LNCaP clone FGC (cell line): ENCODE data around the gene PATE2.

ENCODE experiments used
- DNase-seq: peaks from one replicate; pipeline ENCODE4 v3.0.0-alpha.2; 2011; ENCODE audit warnings: low read depth
- H3K4me3 ChIP-seq: 2 replicates; pipeline ENCODE4 v1.5.1; 2011; ENCODE audit warnings: mild to moderate bottlenecking, low read depth, low read length, control low read depth
- TF ChIP-seq, protein P1 (sequence below): IDR thresholded peaks from 2 replicates; pipeline ENCODE4 v1.5.1; 2012; ENCODE audit warnings: mild to moderate bottlenecking; ENCODE audit not compliant: control insufficient read depth, insufficient read depth; ENCODE audit errors: extremely low read depth

The PATE2 gene

DNA sequence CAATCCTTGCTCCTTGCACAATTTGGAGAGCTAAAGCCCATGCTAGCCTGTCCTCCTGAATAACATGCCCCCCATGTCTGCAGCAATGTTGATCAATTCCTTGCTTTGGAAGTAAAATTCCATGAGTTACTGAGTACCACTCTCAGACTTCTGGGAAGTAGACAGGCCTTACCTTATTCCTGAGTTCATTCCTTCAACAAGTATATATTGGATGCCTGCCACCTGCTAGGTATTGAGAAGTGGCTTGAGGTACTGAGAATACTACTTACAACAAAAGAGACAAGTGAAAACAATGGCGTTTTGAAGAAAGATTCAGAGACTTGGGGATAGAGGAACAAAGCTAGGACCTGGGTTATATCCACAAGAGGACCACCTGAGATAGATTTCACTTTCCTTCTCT, 12.4 kb downstream of the PATE2 start:
- TF ChIP-seq, protein P1, sequence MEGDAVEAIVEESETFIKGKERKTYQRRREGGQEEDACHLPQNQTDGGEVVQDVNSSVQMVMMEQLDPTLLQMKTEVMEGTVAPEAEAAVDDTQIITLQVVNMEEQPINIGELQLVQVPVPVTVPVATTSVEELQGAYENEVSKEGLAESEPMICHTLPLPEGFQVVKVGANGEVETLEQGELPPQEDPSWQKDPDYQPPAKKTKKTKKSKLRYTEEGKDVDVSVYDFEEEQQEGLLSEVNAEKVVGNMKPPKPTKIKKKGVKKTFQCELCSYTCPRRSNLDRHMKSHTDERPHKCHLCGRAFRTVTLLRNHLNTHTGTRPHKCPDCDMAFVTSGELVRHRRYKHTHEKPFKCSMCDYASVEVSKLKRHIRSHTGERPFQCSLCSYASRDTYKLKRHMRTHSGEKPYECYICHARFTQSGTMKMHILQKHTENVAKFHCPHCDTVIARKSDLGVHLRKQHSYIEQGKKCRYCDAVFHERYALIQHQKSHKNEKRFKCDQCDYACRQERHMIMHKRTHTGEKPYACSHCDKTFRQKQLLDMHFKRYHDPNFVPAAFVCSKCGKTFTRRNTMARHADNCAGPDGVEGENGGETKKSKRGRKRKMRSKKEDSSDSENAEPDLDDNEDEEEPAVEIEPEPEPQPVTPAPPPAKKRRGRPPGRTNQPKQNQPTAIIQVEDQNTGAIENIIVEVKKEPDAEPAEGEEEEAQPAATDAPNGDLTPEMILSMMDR: no peak
- no peak overlapping the region for H3K4me3 ChIP-seq
- DNase-seq: no peak

- DNase-seq: no peak
- TF ChIP-seq, protein P1: no peak
- no peak overlapping the region for H3K4me3 ChIP-seq
Measured at GRCh38 chr11:125763483-125763882, 15.1 kb downstream of the PATE2 start.

DNA sequence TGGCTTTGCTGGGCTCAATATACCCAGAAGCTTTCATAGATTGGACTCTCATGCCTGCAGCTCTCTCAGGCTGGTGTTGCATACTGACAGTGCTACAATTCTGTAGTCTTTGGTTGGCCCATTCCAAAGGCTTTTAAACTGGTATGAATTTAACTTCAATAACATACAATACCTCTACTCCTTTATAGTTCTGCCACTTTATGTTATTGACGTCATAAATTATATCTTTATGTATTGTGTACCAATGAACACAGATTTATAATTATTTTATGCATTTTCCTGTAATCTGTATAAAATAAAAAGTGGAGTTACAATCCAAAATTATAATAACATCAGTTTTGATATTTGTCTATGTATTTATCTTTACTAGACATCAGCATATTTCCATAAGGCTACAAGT, 16.2 kb downstream of the PATE2 start:
- TF ChIP-seq, protein P1: no peak
- H3K4me3 ChIP-seq: no peak overlapping the region
- DNase-seq: no peak

DNA sequence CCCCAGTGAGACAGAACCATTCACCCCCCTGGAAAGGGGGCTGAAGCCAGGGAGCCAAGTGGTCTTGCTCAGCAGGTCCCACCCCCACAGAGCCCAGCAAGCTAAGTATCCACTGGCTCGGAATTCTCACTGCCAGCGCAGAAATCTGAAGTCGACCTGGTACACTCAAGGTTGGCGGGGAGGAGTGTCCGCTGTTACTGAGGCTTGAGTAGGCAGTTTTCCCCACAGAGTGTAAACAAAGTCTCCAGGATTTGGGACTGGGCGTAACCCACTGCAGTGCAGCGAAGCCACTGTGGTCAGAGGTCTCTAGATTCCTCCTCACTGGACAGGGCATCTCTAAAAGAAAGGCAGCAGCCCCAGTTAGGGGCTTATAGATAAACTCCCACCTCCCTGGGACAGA, 22.6 kb downstream of the PATE2 start:
- TF ChIP-seq, protein P1: no peak
- no peak overlapping the region for H3K4me3 ChIP-seq
- no peak for DNase-seq

DNA sequence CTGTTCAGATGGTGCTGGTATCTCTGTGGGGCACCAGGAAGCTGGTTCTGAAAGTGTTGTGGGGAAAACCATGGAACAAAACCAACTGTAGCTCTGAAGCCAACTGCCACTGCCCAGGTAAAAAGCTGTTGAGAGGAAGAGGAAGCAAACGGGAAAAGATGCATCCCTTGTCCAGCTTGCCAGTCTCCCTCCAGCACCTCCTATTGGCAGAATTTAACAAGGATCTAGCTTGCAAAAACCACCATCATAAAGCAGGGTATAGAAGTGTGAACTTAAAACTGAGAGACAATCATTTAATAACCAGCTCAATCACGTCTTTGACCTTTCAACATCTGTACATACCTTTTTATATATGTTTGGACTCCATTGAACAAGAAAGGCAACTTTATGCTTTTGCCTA, 28.0 kb downstream of the PATE2 start:
- DNase-seq: no peak
- H3K4me3 ChIP-seq: no peak overlapping the region
- TF ChIP-seq, protein P1: no peak

- H3K4me3 ChIP-seq: no peak within 1 kb of the TSS
- DNase-seq: no peak
- TF ChIP-seq, protein P1: no peak
Measured at GRCh38 chr11:125745979-125746378, 32.6 kb downstream of the PATE2 start, which contains the start of gene PATE1. Gene PATE1 (plus strand): TSS chr11:125746279. CDS start chr11:125746305, 26 bp downstream.

DNA sequence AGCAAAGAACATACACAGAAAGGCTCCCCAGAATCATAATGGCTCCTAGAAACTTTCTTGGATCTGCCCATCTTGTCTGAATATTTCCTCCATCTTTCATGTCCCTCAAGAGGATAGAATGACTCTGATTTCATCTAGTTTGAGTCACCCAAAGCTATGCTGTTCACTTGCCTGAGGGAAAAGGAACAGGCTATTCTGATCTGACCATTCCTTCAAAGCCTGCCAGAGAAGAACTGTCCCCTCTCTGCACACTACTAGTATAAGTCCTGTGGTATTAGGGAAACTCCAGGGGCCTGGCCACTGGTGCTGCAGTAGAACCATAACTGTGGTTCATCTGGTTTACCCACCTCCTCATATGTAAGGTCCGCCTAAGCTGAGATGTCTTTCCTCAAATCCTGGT, 34.9 kb downstream of the PATE2 start:
- DNase-seq: no peak
- TF ChIP-seq, protein P1: no peak
- H3K4me3 ChIP-seq: no peak overlapping the region
